HG03469 (cell line): ENCODE measurements around the gene MAGED4B.
"Not testable (repeated sequence)": the region's sequence is repeated elsewhere in the genome, so short reads cannot be mapped to it uniquely, and the experiment has no call there.

Experiments
- ATAC-seq: cut with Tn5 transposase; IDR thresholded peaks from one replicate; pipeline ENCODE4 v1.9.1; 2021; ENCODE audit warnings: mild to moderate bottlenecking, moderate library complexity, moderate number of reproducible peaks; ENCODE audit not compliant: unreplicated experiment

MAGED4B gene

GRCh38 chrX:52068666-52069640, at the start of gene MAGED4B:
TSS of gene MAGED4B (minus strand) at chrX:52069183. CDS start at chrX:52068172, 1,011 bp downstream.
- ATAC-seq, result not testable (repeated sequence)

- ATAC-seq, result no peak
These were observed 49.3 kb upstream of the MAGED4B start for GRCh38 chrX:52118262-52118661.

GRCh38 chrX:52082578-52082977, 13.6 kb upstream of the MAGED4B start:
- ATAC-seq, result no peak

- ATAC-seq, result no peak
These were observed 9.1 kb upstream of the MAGED4B start for GRCh38 chrX:52078131-52078530.

GRCh38 chrX:52042288-52042687, 26.7 kb downstream of the MAGED4B start:
- not testable (repeated sequence) for ATAC-seq

GRCh38 chrX:52034211-52034610, 34.8 kb downstream of the MAGED4B start:
- no peak for ATAC-seq

GRCh38 chrX:52031371-52031770, 37.6 kb downstream of the MAGED4B start:
- no peak for ATAC-seq

- ATAC-seq, result no peak
These were observed 53.2 kb downstream of the MAGED4B start for GRCh38 chrX:52015794-52016193.
